Muscle of leg (tissue), 16 donors: ENCODE results near the gene C1QTNF8. TPM values are rescaled to one million over a fixed set of nuclear protein-coding genes. Genes with fewer than 3 reads are reported as not detected.

ENCODE experiments used
- DNase-seq: peaks from one replicate; pipeline ENCODE4 v3.0.0; 2013
- H3K27ac ChIP-seq: one replicate; pipeline ENCODE4 v1.5.1; 2013; ENCODE audit warnings: mild to moderate bottlenecking, low read length, control low read depth
- H3K27me3 ChIP-seq: one replicate; pipeline ENCODE4 v1.6.1; 2013; ENCODE audit warnings: low read length; ENCODE audit not compliant: control insufficient read depth, insufficient read depth
- H3K36me3 ChIP-seq: one replicate; pipeline ENCODE4 v1.6.1; 2013; ENCODE audit warnings: low read length; ENCODE audit not compliant: control insufficient read depth, insufficient read depth
- H3K4me1 ChIP-seq: one replicate; pipeline ENCODE4 v1.6.1; 2013; ENCODE audit warnings: low read length; ENCODE audit not compliant: control insufficient read depth, insufficient read depth
- H3K4me3 ChIP-seq: one replicate; pipeline ENCODE4 v1.5.1; 2013; ENCODE audit warnings: low read length, control low read depth
- H3K9me3 ChIP-seq: replicated peaks from 2 replicates; pipeline ENCODE4 v1.6.1; 2013; ENCODE audit warnings: low read depth, low read length; ENCODE audit not compliant: control insufficient read depth
- WGBS: methylation state at CpG from one replicate; pipeline ENCODE4 v1.1.5; 2013; ENCODE audit warnings: missing lambda C conversion rate; ENCODE audit not compliant: insufficient coverage; 5-methylcytosine and 5-hydroxymethylcytosine counted together
- long read RNA-seq, 11 donors: transcript quantifications; one replicate each; lab custom pipeline, GENCODE V29; 2026
- polyA plus RNA-seq, 8 donors: library from polyadenylated mRNA; unstranded; fragments of 120-200 nt; gene quantifications; one replicate each; pipeline versions ENCODE4 v1.2.1 to v1.2.3, GENCODE V29; 2013; ENCODE audit warnings: inconsistent platforms in 1 of 8, low replicate concordance in 1 of 8; ENCODE audit not compliant: insufficient read length in 8 of 8, insufficient read depth in 1 of 8
- total RNA-seq: library from RNA; stranded (reverse); fragments of 120-200 nt; gene quantifications from one replicate; pipeline ENCODE4 v1.2.4, GENCODE V29; 2013

The C1QTNF8 gene
- not detected for total RNA-seq
- polyA plus RNA-seq: not detected
- long read RNA-seq, donor 1: 0 reads
- long read RNA-seq, donor 2: 0 reads
- long read RNA-seq, donor 3: 0 reads
- long read RNA-seq, donor 4: 0 reads
- long read RNA-seq, donor 5: 0 reads
- long read RNA-seq, donor 6: 0 reads
- long read RNA-seq, donor 7: 0 reads
- long read RNA-seq, donor 8: 0 reads
- long read RNA-seq, donor 9: 0 reads
- long read RNA-seq, donor 10: 0 reads
- long read RNA-seq, donor 11: 0 reads

- DNase-seq: no peak
- Histone ChIP-seq H3K4me3 (no peak within 1 kb of the TSS), H3K27me3 (peaks cover 23% of the 10 kb centered on the region), H3K36me3 (no peaks in the 10 kb centered on the region), H3K27ac (no peak within 1 kb of the TSS), H3K4me1 (peaks cover 6% of the 10 kb centered on the region), H3K9me3 (no peaks in the 10 kb centered on the region)
- 57% methylated on average over 44 of the region's 55 CpGs for WGBS
Measured at GRCh38 chr16:1096169-1097082, at the start of gene C1QTNF8. Gene C1QTNF8, minus strand, starts transcription at chr16:1096244. Its CDS starts 1,322 bp downstream, at chr16:1094922.

- Histone ChIP-seq H3K4me1 (peaks cover 13% of the 10 kb centered on the region), H3K27ac (no peak overlapping the region), H3K9me3 (peaks cover 2% of the 10 kb centered on the region), H3K4me3 (no peak overlapping the region), H3K27me3 (peaks cover 49% of the 10 kb centered on the region), H3K36me3 (no peaks in the 10 kb centered on the region)
- 28% methylated on average over 24 of the region's 30 CpGs for WGBS
- DNase-seq: no peak
Measured at GRCh38 chr16:1145383-1146100, 49.5 kb upstream of the C1QTNF8 start.

GRCh38 chr16:1144476-1145382 is 48.7 kb upstream of the C1QTNF8 start:
- H3K9me3 ChIP-seq: peaks cover 2% of the 10 kb centered on the region
- 66% methylated on average over 43 of the region's 46 CpGs for WGBS
- H3K4me3 ChIP-seq: no peak overlapping the region
- H3K4me1 ChIP-seq: peaks cover 5% of the 10 kb centered on the region
- peaks cover 47% of the 10 kb centered on the region for H3K27me3 ChIP-seq
- no peak for DNase-seq
- no peaks in the 10 kb centered on the region for H3K36me3 ChIP-seq
- no peak overlapping the region for H3K27ac ChIP-seq

GRCh38 chr16:1143761-1144450 is 47.9 kb upstream of the C1QTNF8 start:
- Histone ChIP-seq H3K9me3 (peaks cover 2% of the 10 kb centered on the region), H3K4me1 (peaks cover 5% of the 10 kb centered on the region), H3K4me3 (no peak overlapping the region), H3K27ac (no peak overlapping the region), H3K27me3 (peaks cover 47% of the 10 kb centered on the region), H3K36me3 (no peaks in the 10 kb centered on the region)
- no peak for DNase-seq
- 60% methylated on average over 19 of the region's 23 CpGs for WGBS

GRCh38 chr16:1142911-1143310 is 46.9 kb upstream of the C1QTNF8 start:
- no peak overlapping the region for H3K4me3 ChIP-seq
- WGBS: 69% methylated on average over 16 of the region's 19 CpGs
- no peak overlapping the region for H3K27ac ChIP-seq
- H3K36me3 ChIP-seq: no peaks in the 10 kb centered on the region
- peaks cover 5% of the 10 kb centered on the region for H3K4me1 ChIP-seq
- H3K9me3 ChIP-seq: peaks cover 2% of the 10 kb centered on the region
- H3K27me3 ChIP-seq: peaks cover 46% of the 10 kb centered on the region
- no peak for DNase-seq

GRCh38 chr16:1141716-1142115 is 45.7 kb upstream of the C1QTNF8 start:
- no peak overlapping the region for H3K4me3 ChIP-seq
- no peaks in the 10 kb centered on the region for H3K36me3 ChIP-seq
- WGBS: 70% methylated on average over 7 of the region's 8 CpGs
- peaks cover 40% of the 10 kb centered on the region for H3K27me3 ChIP-seq
- no peaks in the 10 kb centered on the region for H3K9me3 ChIP-seq
- no peak for DNase-seq
- H3K4me1 ChIP-seq: peaks cover 5% of the 10 kb centered on the region
- H3K27ac ChIP-seq: no peak overlapping the region

- WGBS: 44% methylated on average over 4 of the region's 8 CpGs
- Histone ChIP-seq H3K4me1 (peaks cover 5% of the 10 kb centered on the region), H3K36me3 (no peaks in the 10 kb centered on the region), H3K9me3 (no peaks in the 10 kb centered on the region), H3K4me3 (no peak overlapping the region), H3K27me3 (peaks cover 43% of the 10 kb centered on the region), H3K27ac (no peak overlapping the region)
- no peak for DNase-seq
Measured at GRCh38 chr16:1141191-1141590, 45.1 kb upstream of the C1QTNF8 start.

GRCh38 chr16:1140582-1141162 is 44.6 kb upstream of the C1QTNF8 start:
- no peak for DNase-seq
- H3K4me3 ChIP-seq: no peak overlapping the region
- H3K36me3 ChIP-seq: no peaks in the 10 kb centered on the region
- H3K4me1 ChIP-seq: peaks cover 5% of the 10 kb centered on the region
- 56% methylated on average over 22 of the region's 23 CpGs for WGBS
- H3K27ac ChIP-seq: no peak overlapping the region
- no peaks in the 10 kb centered on the region for H3K9me3 ChIP-seq
- H3K27me3 ChIP-seq: peaks cover 44% of the 10 kb centered on the region

- Histone ChIP-seq H3K4me1 (no peaks in the 10 kb centered on the region), H3K36me3 (no peaks in the 10 kb centered on the region), H3K27me3 (peaks cover 45% of the 10 kb centered on the region), H3K27ac (no peak overlapping the region), H3K9me3 (no peaks in the 10 kb centered on the region), H3K4me3 (no peak overlapping the region)
- 69% methylated on average over 24 of the region's 24 CpGs for WGBS
- no peak for DNase-seq
Measured at GRCh38 chr16:1137604-1138003, 41.6 kb upstream of the C1QTNF8 start.
